Mammary epithelial cell (primary cell): Measurements from ENCODE around the gene MYMK.

Source experiments
- EZH2 ChIP-seq: IDR thresholded peaks from 2 replicates; pipeline ENCODE4 v1.6.1; 2012; ENCODE audit warnings: low read length, inconsistent platforms, borderline replicate concordance
- TF ChIP-seq, protein P1 (sequence below), 2 donors: IDR thresholded peaks in 1 of 2; conservative IDR thresholded peaks in 1 of 2; 2 replicates each; pipeline ENCODE4 v1.5.1; 2011 to 2012; ENCODE audit warnings: inconsistent platforms in 2 of 2, low read length in 2 of 2, mild to moderate bottlenecking in 2 of 2, control low read depth in 1 of 2, low read depth in 1 of 2; ENCODE audit not compliant: insufficient read depth in 1 of 2; ENCODE audit errors: extremely low read depth in 1 of 2

DNA sequence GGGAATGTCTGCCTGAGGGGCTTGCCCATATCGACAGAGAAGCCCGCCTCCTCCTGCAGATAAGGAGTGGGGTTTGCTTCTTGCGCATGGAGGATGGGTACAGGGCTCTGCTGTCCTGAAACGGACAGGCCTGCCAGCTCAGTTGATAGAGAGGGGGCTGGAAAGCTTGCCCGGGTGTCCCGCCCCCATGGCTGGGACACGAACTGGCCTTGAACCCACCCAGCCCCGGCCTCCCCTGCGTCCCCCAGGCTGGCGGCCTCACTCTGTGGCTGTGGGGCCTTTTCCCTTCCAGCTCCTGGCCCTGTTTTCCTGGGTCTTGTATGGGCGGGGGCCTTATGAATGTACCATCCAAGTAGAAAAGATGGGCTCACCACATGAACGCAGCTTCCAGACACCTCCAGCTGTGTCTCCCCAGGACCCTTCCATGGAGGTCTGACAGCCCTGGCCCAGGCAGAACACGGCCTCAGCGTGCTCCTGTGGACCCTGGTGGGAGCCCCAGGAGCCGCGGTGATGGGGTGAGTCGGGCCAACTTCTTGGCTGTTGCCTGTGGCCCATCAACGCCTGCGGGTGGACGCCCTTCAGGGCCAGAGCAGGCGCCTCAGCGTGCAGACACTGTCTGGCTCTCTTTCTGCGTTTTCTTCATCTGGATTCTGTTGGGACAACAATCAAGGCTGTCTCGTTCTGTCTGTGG, 30.0 kb downstream of the MYMK start:
- no peak for TF ChIP-seq EZH2
- TF ChIP-seq, protein P1, sequence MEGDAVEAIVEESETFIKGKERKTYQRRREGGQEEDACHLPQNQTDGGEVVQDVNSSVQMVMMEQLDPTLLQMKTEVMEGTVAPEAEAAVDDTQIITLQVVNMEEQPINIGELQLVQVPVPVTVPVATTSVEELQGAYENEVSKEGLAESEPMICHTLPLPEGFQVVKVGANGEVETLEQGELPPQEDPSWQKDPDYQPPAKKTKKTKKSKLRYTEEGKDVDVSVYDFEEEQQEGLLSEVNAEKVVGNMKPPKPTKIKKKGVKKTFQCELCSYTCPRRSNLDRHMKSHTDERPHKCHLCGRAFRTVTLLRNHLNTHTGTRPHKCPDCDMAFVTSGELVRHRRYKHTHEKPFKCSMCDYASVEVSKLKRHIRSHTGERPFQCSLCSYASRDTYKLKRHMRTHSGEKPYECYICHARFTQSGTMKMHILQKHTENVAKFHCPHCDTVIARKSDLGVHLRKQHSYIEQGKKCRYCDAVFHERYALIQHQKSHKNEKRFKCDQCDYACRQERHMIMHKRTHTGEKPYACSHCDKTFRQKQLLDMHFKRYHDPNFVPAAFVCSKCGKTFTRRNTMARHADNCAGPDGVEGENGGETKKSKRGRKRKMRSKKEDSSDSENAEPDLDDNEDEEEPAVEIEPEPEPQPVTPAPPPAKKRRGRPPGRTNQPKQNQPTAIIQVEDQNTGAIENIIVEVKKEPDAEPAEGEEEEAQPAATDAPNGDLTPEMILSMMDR (conservative IDR thresholded peaks at IDR 0.05 in 1 of 2, IDR thresholded peaks at IDR 0.05 in 1 of 2; ENCODE audit: extremely low read depth in 1 of 2, insufficient read depth in 1 of 2, low read depth in 1 of 2, low read length in 2 of 2), result no peak
